Thyroid gland (tissue), 4 donors: Measurements from ENCODE around the gene FCRL4.

ENCODE experiments used
- CTCF ChIP-seq, 6 experiments: fragments of 200-600 bp in 3 of 6; fragments of 450-650 bp in 3 of 6; sonication (generic) in 3 of 6; IDR thresholded peaks; one replicate each; pipeline ENCODE4 v1.5.1; 2016 to 2019; ENCODE audit warnings: antibody characterized with exemption in 6 of 6, mild to moderate bottlenecking in 2 of 6, inconsistent platforms in 1 of 6, moderate library complexity in 1 of 6
- POLR2A ChIP-seq, 2 donors: fragments of 450-650 bp; IDR thresholded peaks; one replicate each; pipeline ENCODE4 v1.6.1; 2017; ENCODE audit warnings: antibody characterized with exemption in 2 of 2, mild to moderate bottlenecking in 2 of 2, moderate library complexity in 1 of 2

GRCh38 chr1:157542676-157543075, 55.2 kb downstream of the FCRL4 start:
- TF ChIP-seq POLR2A (IDR thresholded peaks at IDR 0.05) (no peak), CTCF (IDR thresholded peaks at IDR 0.05) (no peak)
